ENCODE data around the gene NSUN3.

DNA sequence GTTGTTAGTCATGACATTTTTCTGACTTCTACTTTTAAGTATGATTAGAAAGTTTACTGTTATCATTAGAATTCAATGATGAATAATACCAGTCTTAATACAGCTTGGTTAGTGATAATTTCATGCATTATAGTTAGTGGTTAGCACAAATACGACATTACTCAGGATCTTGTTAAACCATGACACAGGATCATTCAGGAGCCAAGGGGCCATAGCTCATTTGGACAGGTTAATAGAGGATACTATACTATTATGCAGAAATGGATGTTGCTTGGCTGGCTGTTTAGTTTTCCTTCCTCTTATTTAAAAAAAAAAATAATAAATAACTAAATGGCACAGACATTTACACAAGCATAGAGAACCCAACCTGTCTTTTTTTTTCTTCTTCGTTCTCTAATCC, 55.5 kb downstream of the NSUN3 start:
- TF ChIP-seq, protein P1, sequence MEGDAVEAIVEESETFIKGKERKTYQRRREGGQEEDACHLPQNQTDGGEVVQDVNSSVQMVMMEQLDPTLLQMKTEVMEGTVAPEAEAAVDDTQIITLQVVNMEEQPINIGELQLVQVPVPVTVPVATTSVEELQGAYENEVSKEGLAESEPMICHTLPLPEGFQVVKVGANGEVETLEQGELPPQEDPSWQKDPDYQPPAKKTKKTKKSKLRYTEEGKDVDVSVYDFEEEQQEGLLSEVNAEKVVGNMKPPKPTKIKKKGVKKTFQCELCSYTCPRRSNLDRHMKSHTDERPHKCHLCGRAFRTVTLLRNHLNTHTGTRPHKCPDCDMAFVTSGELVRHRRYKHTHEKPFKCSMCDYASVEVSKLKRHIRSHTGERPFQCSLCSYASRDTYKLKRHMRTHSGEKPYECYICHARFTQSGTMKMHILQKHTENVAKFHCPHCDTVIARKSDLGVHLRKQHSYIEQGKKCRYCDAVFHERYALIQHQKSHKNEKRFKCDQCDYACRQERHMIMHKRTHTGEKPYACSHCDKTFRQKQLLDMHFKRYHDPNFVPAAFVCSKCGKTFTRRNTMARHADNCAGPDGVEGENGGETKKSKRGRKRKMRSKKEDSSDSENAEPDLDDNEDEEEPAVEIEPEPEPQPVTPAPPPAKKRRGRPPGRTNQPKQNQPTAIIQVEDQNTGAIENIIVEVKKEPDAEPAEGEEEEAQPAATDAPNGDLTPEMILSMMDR (conservative IDR thresholded peaks at IDR 0.05; ENCODE audit: low read length) = no peak
- no peak for TF ChIP-seq EZH2phosphoT487 (IDR thresholded peaks at IDR 0.05; ENCODE audit: borderline replicate concordance, low read depth, low read length)
